Measurements from ENCODE around the gene PLD1. TPM values are rescaled to one million over a fixed set of nuclear protein-coding genes. Genes with fewer than 3 reads are reported as not detected.

PLD1 gene
- total RNA-seq, 1 donor from 2014 or later, result 0.21 TPM

DNA sequence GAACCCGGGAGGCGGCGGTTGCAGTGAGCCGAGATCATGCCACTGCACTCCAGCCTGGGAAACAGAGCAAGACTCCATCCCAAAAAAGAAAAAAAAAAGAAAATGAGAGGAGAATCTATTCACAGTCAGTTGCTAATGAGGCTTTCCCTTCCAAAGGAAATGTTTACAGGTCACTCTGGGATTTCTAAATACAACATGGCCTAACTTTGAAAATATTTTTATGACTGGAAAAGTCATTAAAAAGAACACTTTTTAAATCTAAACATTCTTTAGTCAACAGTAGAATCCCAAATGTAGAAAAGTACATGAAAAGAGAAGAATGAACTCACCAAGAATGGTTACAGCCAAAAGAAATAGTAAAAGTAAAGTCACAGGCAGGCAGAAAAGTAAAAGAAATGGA lies 78.6 kb downstream of the PLD1 start:
- H3K36me3 Mint-ChIP-seq, result no peaks in the 10 kb centered on the region
- DNase-seq (ENCODE audit: low spot score), result no peak
- no peaks in the 10 kb centered on the region for H4K20me1 ChIP-seq (ENCODE audit: low read depth)
- H3K9me3 ChIP-seq (ENCODE audit: low read depth), result no peaks in the 10 kb centered on the region
- no peak for TF ChIP-seq EZH2 (IDR thresholded peaks at IDR 0.05)
- TF ChIP-seq, protein P1, sequence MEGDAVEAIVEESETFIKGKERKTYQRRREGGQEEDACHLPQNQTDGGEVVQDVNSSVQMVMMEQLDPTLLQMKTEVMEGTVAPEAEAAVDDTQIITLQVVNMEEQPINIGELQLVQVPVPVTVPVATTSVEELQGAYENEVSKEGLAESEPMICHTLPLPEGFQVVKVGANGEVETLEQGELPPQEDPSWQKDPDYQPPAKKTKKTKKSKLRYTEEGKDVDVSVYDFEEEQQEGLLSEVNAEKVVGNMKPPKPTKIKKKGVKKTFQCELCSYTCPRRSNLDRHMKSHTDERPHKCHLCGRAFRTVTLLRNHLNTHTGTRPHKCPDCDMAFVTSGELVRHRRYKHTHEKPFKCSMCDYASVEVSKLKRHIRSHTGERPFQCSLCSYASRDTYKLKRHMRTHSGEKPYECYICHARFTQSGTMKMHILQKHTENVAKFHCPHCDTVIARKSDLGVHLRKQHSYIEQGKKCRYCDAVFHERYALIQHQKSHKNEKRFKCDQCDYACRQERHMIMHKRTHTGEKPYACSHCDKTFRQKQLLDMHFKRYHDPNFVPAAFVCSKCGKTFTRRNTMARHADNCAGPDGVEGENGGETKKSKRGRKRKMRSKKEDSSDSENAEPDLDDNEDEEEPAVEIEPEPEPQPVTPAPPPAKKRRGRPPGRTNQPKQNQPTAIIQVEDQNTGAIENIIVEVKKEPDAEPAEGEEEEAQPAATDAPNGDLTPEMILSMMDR (IDR thresholded peaks at IDR 0.05), result no peak
- TF ChIP-seq EZH2phosphoT487 (IDR thresholded peaks at IDR 0.05), result no peak
- no peak overlapping the region for H3K4me3 ChIP-seq
- H3K27me3 Mint-ChIP-seq (ENCODE audit: insufficient read depth, low read depth), result no peaks in the 10 kb centered on the region
- no peak overlapping the region for H3K9ac ChIP-seq
- no peaks in the 10 kb centered on the region for H3K36me3 ChIP-seq
- no peak overlapping the region for H3K27ac ChIP-seq
- no peaks in the 10 kb centered on the region for H3K27me3 ChIP-seq
- no peaks in the 10 kb centered on the region for H3K79me2 ChIP-seq (ENCODE audit: low read depth)
- no peak overlapping the region for H2AFZ ChIP-seq (replicated peaks)
- no peaks in the 10 kb centered on the region for H3K9me3 Mint-ChIP-seq
- H3K27ac Mint-ChIP-seq, result no peak overlapping the region
- no peaks in the 10 kb centered on the region for H3F3A ChIP-seq (ENCODE audit: low read depth)
- no peak overlapping the region for H3K4me2 ChIP-seq
- H3K4me3 Mint-ChIP-seq, result no peak overlapping the region
- H3K4me1 ChIP-seq, result peaks cover 16% of the 10 kb centered on the region
- H3K4me1 Mint-ChIP-seq, result peaks cover 20% of the 10 kb centered on the region

DNA sequence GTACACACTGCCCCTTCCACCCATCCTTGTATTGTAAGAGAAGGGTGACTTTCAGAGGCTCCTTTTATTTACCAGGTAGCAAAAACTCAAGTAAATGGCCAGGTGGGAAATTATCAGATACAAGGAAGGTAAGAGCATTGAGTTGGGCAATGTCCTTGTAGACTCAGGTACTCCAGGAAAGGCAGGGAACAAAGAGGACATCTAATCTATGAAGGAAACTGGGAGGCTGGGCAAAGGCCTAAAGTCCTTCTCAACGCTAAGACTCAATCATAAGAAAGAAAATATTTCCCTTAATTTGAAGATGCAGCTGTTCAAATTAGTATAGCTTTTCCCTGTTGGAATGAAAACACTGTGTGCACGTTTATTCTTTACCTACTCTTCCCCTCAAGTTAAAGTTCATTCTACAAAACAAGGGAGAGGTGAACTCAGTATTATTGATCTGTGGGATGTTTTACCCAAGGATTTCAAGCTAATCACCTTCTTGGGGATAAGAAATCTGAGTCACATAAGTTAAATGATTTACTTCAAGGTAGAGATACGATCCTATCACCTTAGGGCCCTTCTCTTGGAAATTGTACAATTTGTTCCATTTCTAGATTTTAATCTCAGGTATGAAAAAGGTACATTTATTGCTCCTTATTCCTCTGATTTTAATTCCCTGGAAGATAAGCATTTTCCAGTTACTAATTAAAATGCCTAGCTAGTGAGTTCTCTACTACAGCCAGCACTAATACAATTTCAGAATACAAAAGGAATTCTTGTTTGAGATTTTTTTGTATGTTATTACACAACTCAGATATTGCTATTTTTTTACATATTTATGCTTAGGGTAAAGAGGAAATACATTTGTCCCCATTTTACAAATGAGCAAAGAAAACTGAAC lies 80.6 kb downstream of the PLD1 start:
- TF ChIP-seq, protein P1 (IDR thresholded peaks at IDR 0.05), result no peak
- TF ChIP-seq EZH2 (IDR thresholded peaks at IDR 0.05) (no peak), EZH2phosphoT487 (IDR thresholded peaks at IDR 0.05) (no peak)
- Histone ChIP-seq H3F3A (ENCODE audit: low read depth) (no peaks in the 10 kb centered on the region), H3K4me2 (no peak overlapping the region), H3K79me2 (ENCODE audit: low read depth) (no peaks in the 10 kb centered on the region), H3K9me3 (ENCODE audit: low read depth) (no peaks in the 10 kb centered on the region), H2AFZ (replicated peaks) (no peak overlapping the region), H3K27ac (no peak overlapping the region), H3K4me3 (no peak overlapping the region), H3K4me1 (peaks cover 16% of the 10 kb centered on the region), H3K27me3 (no peaks in the 10 kb centered on the region), H3K9ac (no peak overlapping the region), H3K36me3 (no peaks in the 10 kb centered on the region), H4K20me1 (ENCODE audit: low read depth) (no peaks in the 10 kb centered on the region)
- Mint-ChIP-seq H3K27me3 (ENCODE audit: insufficient read depth, low read depth) (no peaks in the 10 kb centered on the region), H3K9me3 (no peaks in the 10 kb centered on the region), H3K36me3 (no peaks in the 10 kb centered on the region), H3K27ac (no peak overlapping the region), H3K4me1 (peaks cover 12% of the 10 kb centered on the region), H3K4me3 (no peak overlapping the region)
- DNase-seq (ENCODE audit: low spot score), result no peak

DNA sequence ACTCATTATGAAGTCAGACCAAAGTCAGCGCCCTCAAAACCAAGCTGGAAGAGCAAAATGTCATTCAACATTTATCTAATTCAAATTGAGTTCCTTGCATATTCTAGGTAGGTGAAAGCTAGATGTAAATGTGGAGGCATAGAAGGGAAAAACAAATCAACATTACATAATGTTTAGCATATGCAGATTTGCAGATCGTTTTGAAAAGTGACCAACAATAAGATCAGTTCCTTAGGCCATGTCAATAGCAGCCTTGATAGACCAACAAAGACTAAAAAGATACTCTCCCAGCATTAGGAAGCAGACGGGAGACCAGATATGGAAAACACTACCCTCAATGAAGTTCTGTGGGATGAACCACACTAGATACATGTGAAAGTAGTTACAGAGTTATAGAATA lies 83.0 kb downstream of the PLD1 start:
- no peaks in the 10 kb centered on the region for H3K36me3 ChIP-seq
- no peaks in the 10 kb centered on the region for H3K9me3 ChIP-seq (ENCODE audit: low read depth)
- TF ChIP-seq, protein P1 (IDR thresholded peaks at IDR 0.05), result no peak
- TF ChIP-seq EZH2 (IDR thresholded peaks at IDR 0.05) (no peak), EZH2phosphoT487 (IDR thresholded peaks at IDR 0.05) (no peak)
- no peaks in the 10 kb centered on the region for H3F3A ChIP-seq (ENCODE audit: low read depth)
- no peaks in the 10 kb centered on the region for H3K27me3 Mint-ChIP-seq (ENCODE audit: insufficient read depth, low read depth)
- H3K9ac ChIP-seq, result no peak overlapping the region
- no peak overlapping the region for H3K4me3 ChIP-seq
- H3K27ac Mint-ChIP-seq, result no peak overlapping the region
- H3K4me1 Mint-ChIP-seq, result peaks cover 5% of the 10 kb centered on the region
- H3K79me2 ChIP-seq (ENCODE audit: low read depth), result no peaks in the 10 kb centered on the region
- H4K20me1 ChIP-seq (ENCODE audit: low read depth), result no peaks in the 10 kb centered on the region
- no peak overlapping the region for H3K27ac ChIP-seq
- no peaks in the 10 kb centered on the region for H3K9me3 Mint-ChIP-seq
- H3K27me3 ChIP-seq, result no peaks in the 10 kb centered on the region
- no peak overlapping the region for H2AFZ ChIP-seq (replicated peaks)
- no peaks in the 10 kb centered on the region for H3K36me3 Mint-ChIP-seq
- no peak for DNase-seq (ENCODE audit: low spot score)
- no peak overlapping the region for H3K4me3 Mint-ChIP-seq
- H3K4me2 ChIP-seq, result no peak overlapping the region
- peaks cover 5% of the 10 kb centered on the region for H3K4me1 ChIP-seq
